Measurements from ENCODE around the gene KLF15.

- TF ChIP-seq CTCF (conservative IDR thresholded peaks at IDR 0.05; ENCODE audit: low read depth, low read length) (no peak), EZH2 (IDR thresholded peaks at IDR 0.05; ENCODE audit: low read length, unreplicated experiment) (no peak)
Observed at GRCh38 chr3:126313580-126314304, 43.5 kb downstream of the KLF15 start.

Measured in PC-3 (cell line).